ENCODE results near the gene KTN1.

Gene KTN1

DNA sequence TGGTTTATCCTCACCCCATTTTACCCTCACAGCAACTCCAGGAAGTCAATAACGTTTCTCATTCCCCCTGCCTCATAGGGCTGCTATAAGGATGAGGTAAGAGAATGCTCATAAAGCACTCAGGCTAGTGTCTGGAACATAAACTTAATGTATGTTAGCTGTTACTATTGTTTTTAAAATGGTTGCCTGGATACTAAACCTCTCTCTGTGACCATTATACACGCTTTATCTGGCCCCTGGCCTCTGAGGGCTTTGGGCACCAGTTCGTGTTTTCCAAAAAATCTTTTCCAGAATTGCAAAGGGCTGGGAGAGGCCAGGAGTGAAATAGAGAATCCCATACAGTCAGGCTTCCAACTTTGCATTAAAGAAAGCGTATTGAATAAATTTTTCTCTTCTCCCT is 113.9 kb downstream of the KTN1 start:
- H3K9ac ChIP-seq (ENCODE audit: low read depth in 1 of 2, low read length in 2 of 2) = no peak overlapping the region
- H3K36me3 ChIP-seq (ENCODE audit: control insufficient read depth in 1 of 2, insufficient read depth in 2 of 2, low read length in 2 of 2) = no peaks in the 10 kb centered on the region
- no peaks in the 10 kb centered on the region for H3K9me3 ChIP-seq (ENCODE audit: control insufficient read depth in 1 of 2, low read length in 2 of 2)
- H3K27ac ChIP-seq (ENCODE audit: low read depth, low read length) = no peak overlapping the region
- H3K4me3 ChIP-seq (ENCODE audit: low read depth in 1 of 2, low read length in 2 of 2) = no peak overlapping the region
- no peaks in the 10 kb centered on the region for H3K27me3 ChIP-seq (ENCODE audit: control insufficient read depth in 1 of 2, insufficient read depth in 2 of 2, low read length in 2 of 2)
- H3K4me1 ChIP-seq (ENCODE audit: control insufficient read depth in 1 of 2, insufficient read depth in 2 of 2, low read length in 2 of 2) = peaks cover 4 to 24% of the 10 kb centered on the region in 2 donors

DNA sequence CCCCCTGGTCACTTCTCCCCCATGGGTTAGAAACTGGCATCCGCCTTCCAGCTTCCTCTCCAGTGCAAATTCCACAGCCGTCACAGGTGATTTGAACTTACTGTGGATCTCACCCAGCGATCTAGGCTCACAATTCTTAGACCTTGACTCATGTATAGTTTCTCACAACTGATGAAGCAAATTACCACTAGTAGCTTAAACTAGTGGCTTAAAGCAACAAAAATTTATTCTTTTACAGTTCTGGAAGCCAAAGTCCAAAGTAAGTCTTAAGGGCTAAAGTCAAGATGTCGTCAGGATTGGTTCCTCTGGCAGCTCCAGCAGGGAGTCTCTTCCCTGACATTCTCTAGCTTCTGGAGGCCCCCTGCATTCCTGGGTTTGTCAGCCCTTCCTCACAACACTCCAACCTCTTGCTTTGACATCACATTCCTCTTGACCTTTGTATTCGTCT is 117.4 kb downstream of the KTN1 start:
- Histone ChIP-seq H3K9me3 (ENCODE audit: control insufficient read depth in 1 of 2, low read length in 2 of 2) (no peaks in the 10 kb centered on the region), H3K9ac (ENCODE audit: low read depth in 1 of 2, low read length in 2 of 2) (no peak overlapping the region), H3K4me1 (ENCODE audit: control insufficient read depth in 1 of 2, insufficient read depth in 2 of 2, low read length in 2 of 2) (peaks cover 4 to 24% of the 10 kb centered on the region in 2 donors), H3K4me3 (ENCODE audit: low read depth in 1 of 2, low read length in 2 of 2) (peak overlapping the region in 1 of 2 donors; percentile 18), H3K27ac (ENCODE audit: low read depth, low read length) (peak overlapping the region; percentile 58), H3K36me3 (ENCODE audit: control insufficient read depth in 1 of 2, insufficient read depth in 2 of 2, low read length in 2 of 2) (no peaks in the 10 kb centered on the region), H3K27me3 (ENCODE audit: control insufficient read depth in 1 of 2, insufficient read depth in 2 of 2, low read length in 2 of 2) (no peaks in the 10 kb centered on the region)

DNA sequence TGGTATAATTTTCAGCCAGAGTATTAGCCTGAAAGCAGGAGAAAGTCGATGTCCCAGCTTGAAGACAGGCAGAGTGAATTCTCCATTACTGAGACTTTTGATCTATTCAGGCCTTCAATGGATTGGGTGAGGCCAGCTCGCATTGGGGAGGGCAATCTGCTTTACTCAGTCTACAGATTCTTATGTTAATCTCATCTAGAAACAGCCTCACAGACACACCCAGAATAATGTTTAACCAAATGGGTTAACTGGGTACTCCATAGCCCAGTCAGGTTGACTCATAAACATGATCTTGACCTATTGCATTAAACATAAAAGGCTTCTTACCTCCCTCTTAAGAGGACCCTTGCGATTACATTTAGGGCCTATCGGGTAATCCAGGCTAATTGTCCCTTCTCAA is 118.0 kb downstream of the KTN1 start:
- Histone ChIP-seq H3K4me1 (ENCODE audit: control insufficient read depth in 1 of 2, insufficient read depth in 2 of 2, low read length in 2 of 2) (peaks cover 4 to 24% of the 10 kb centered on the region in 2 donors), H3K27me3 (ENCODE audit: control insufficient read depth in 1 of 2, insufficient read depth in 2 of 2, low read length in 2 of 2) (no peaks in the 10 kb centered on the region), H3K36me3 (ENCODE audit: control insufficient read depth in 1 of 2, insufficient read depth in 2 of 2, low read length in 2 of 2) (no peaks in the 10 kb centered on the region), H3K27ac (ENCODE audit: low read depth, low read length) (peak overlapping the region; percentile 58), H3K4me3 (ENCODE audit: low read depth in 1 of 2, low read length in 2 of 2) (peak overlapping the region in 1 of 2 donors; percentile 18), H3K9ac (ENCODE audit: low read depth in 1 of 2, low read length in 2 of 2) (no peak overlapping the region), H3K9me3 (ENCODE audit: control insufficient read depth in 1 of 2, low read length in 2 of 2) (no peaks in the 10 kb centered on the region)

DNA sequence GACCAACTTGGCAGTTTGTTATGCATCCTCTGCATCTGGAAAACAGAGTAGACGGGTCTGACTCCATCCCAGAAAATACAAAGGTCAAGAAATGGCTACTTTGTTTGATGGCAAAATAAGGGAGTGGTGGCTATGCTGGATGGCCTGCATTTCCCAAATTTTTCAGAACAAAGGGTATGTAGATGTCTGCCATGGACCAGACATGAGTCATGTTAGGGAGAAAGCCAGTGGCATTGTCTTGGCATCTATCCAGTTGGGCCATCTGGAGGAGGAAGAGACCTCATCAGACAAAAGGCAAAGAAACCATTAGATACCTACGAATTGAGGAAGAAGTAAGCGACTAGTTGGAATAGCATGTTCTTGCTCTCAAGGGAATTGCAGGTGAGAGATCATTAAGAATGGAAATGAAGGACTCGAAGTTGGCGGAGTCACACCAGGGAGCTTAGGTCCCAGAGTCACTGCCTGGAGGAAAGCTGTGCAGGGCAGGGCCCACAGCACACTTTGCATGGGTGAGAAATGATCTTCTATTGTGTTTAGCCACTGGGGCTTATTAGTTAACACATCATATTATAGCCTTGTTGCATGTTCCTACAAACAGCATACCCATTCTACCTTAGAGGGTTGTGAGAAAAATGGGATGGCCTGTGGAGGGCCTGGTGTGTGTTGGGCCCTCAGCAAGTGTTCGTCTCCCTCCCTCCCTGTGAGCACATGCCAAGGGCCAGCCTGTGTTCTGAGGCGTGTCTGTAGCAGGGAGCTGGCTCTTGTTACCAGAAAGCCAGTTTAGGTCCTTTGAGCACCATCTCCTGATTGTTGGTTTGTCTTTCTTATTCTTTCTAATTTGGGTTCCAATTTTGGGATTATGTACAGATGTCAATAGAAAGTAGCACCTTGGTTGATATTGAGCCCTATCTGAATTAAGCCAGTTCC is 119.4 kb downstream of the KTN1 start:
- no peak overlapping the region for H3K4me3 ChIP-seq (ENCODE audit: low read depth in 1 of 2, low read length in 2 of 2)
- no peak overlapping the region for H3K27ac ChIP-seq (ENCODE audit: low read depth, low read length)

DNA sequence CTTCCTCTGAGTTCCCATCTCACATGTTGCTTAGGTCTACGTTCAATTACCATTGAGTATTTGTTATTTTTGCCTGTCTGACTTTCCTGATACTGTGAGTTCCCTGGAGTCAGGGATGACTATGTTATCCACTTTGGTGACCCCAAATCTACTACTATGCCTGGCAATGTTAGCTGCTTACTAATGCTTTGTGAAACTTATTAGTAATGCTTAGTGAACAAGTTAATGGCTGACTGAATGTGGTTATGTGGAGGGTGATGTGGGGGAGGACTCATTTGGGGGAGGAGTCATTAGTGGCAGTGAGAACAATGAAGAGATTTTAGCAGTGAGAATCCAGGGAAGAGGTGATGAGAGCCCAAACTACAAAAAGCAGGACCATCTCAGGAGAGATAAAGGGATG is 121.6 kb downstream of the KTN1 start:
- Histone ChIP-seq H3K36me3 (ENCODE audit: control insufficient read depth in 1 of 2, insufficient read depth in 2 of 2, low read length in 2 of 2) (no peaks in the 10 kb centered on the region), H3K4me3 (ENCODE audit: low read depth in 1 of 2, low read length in 2 of 2) (no peak overlapping the region), H3K27me3 (ENCODE audit: control insufficient read depth in 1 of 2, insufficient read depth in 2 of 2, low read length in 2 of 2) (no peaks in the 10 kb centered on the region), H3K4me1 (ENCODE audit: control insufficient read depth in 1 of 2, insufficient read depth in 2 of 2, low read length in 2 of 2) (peaks cover under 1 to 12% of the 10 kb centered on the region in 2 donors), H3K9me3 (ENCODE audit: control insufficient read depth in 1 of 2, low read length in 2 of 2) (no peaks in the 10 kb centered on the region), H3K9ac (ENCODE audit: low read depth in 1 of 2, low read length in 2 of 2) (no peak overlapping the region), H3K27ac (ENCODE audit: low read depth, low read length) (no peak overlapping the region)

More for the DNA sequence above, 119.4 kb downstream of the KTN1 start:
- no peaks in the 10 kb centered on the region for H3K9me3 ChIP-seq (ENCODE audit: control insufficient read depth in 1 of 2, low read length in 2 of 2)
- peaks cover 4 to 24% of the 10 kb centered on the region in 2 donors for H3K4me1 ChIP-seq (ENCODE audit: control insufficient read depth in 1 of 2, insufficient read depth in 2 of 2, low read length in 2 of 2)
- no peaks in the 10 kb centered on the region for H3K27me3 ChIP-seq (ENCODE audit: control insufficient read depth in 1 of 2, insufficient read depth in 2 of 2, low read length in 2 of 2)
- no peak overlapping the region for H3K9ac ChIP-seq (ENCODE audit: low read depth in 1 of 2, low read length in 2 of 2)
- H3K36me3 ChIP-seq (ENCODE audit: control insufficient read depth in 1 of 2, insufficient read depth in 2 of 2, low read length in 2 of 2) = no peaks in the 10 kb centered on the region

DNA sequence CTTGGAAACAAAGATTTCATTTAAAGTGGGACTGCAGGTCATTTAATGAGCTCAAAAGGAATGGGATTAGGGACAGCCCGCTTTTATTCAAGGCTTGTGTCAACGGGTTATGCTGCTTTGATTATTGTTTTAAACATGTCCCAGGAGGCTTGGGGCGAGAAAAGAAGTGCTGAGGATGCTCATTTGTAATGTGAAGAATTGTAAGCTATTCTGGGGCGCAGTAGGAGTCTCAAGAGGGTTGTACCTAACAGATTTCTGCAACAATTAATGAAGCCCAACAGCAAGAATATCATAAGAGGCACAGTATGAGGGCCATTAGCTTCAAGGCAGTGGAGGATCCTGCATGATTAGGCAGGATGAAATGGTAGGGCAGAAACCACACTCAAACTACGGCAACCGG is 122.5 kb downstream of the KTN1 start:
- Histone ChIP-seq H3K9me3 (ENCODE audit: control insufficient read depth in 1 of 2, low read length in 2 of 2) (no peaks in the 10 kb centered on the region), H3K27me3 (ENCODE audit: control insufficient read depth in 1 of 2, insufficient read depth in 2 of 2, low read length in 2 of 2) (no peaks in the 10 kb centered on the region), H3K9ac (ENCODE audit: low read depth in 1 of 2, low read length in 2 of 2) (no peak overlapping the region), H3K36me3 (ENCODE audit: control insufficient read depth in 1 of 2, insufficient read depth in 2 of 2, low read length in 2 of 2) (no peaks in the 10 kb centered on the region), H3K4me3 (ENCODE audit: low read depth in 1 of 2, low read length in 2 of 2) (no peak overlapping the region), H3K4me1 (ENCODE audit: control insufficient read depth in 1 of 2, insufficient read depth in 2 of 2, low read length in 2 of 2) (peaks cover 0 to 11% of the 10 kb centered on the region in 2 donors), H3K27ac (ENCODE audit: low read depth, low read length) (no peak overlapping the region)

DNA sequence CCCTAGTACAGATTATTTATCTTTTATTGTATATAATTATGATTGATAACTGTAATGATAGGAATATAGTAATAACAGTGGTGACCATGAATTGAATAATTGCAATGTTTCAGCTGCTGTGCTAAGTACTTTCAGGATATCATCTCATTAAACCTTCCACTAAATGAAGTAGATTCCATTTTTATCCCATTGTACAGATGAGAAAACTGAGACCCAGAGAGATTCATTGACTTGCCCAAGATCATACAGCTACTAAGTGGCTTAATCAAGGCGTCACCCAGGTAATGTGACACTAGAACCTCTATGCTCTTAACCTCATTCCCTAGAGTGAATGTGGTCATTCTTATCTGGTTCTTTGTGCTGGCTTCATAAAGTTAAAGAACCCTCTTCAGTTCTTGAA is 124.6 kb downstream of the KTN1 start:
- H3K36me3 ChIP-seq (ENCODE audit: control insufficient read depth in 1 of 2, insufficient read depth in 2 of 2, low read length in 2 of 2) = no peaks in the 10 kb centered on the region
- H3K4me3 ChIP-seq (ENCODE audit: low read depth in 1 of 2, low read length in 2 of 2) = no peak overlapping the region
- no peak overlapping the region for H3K9ac ChIP-seq (ENCODE audit: low read depth in 1 of 2, low read length in 2 of 2)
- no peaks in the 10 kb centered on the region for H3K27me3 ChIP-seq (ENCODE audit: control insufficient read depth in 1 of 2, insufficient read depth in 2 of 2, low read length in 2 of 2)
- no peaks in the 10 kb centered on the region for H3K4me1 ChIP-seq (ENCODE audit: control insufficient read depth in 1 of 2, insufficient read depth in 2 of 2, low read length in 2 of 2)
- H3K27ac ChIP-seq (ENCODE audit: low read depth, low read length) = no peak overlapping the region
- no peaks in the 10 kb centered on the region for H3K9me3 ChIP-seq (ENCODE audit: control insufficient read depth in 1 of 2, low read length in 2 of 2)

DNA sequence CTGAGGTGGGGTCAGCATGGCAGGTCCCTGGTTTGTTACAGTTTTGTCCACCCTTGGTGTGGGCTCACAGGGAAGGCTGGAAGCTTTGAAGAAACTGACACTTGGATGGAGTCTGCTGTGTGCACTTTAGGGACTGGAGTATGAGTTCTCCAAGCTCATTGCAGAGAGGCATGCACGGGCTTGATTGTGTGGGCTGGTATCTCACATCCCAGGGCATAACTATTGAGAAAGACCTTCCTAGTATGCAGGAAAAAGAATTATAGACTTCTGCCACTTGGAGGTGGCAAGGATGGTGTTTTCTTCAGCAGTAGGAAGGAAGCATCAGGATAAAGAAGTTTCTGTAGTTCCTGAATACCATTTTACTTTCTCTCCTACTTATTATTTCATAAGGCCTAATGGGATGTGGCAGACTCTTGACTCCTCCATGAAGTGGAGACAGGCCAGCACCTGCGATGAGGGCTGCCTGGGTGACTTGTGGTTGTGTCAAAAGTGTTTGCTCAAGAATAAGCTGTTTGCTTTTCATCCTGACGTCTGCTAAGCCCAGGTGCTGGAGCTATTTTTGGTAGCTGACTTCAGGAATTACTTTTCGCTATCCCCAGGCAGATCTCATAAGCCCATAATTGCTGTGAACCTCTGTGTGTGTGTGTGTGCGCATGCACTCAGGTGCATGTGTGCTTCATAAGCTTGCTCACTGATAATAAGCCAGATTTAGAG is 125.8 kb downstream of the KTN1 start:
- no peak overlapping the region for H3K4me3 ChIP-seq (ENCODE audit: low read depth in 1 of 2, low read length in 2 of 2)
- H3K27me3 ChIP-seq (ENCODE audit: control insufficient read depth in 1 of 2, insufficient read depth in 2 of 2, low read length in 2 of 2) = no peaks in the 10 kb centered on the region
- no peaks in the 10 kb centered on the region for H3K4me1 ChIP-seq (ENCODE audit: control insufficient read depth in 1 of 2, insufficient read depth in 2 of 2, low read length in 2 of 2)
- H3K9me3 ChIP-seq (ENCODE audit: control insufficient read depth in 1 of 2, low read length in 2 of 2) = no peaks in the 10 kb centered on the region
- H3K36me3 ChIP-seq (ENCODE audit: control insufficient read depth in 1 of 2, insufficient read depth in 2 of 2, low read length in 2 of 2) = no peaks in the 10 kb centered on the region
- no peak overlapping the region for H3K27ac ChIP-seq (ENCODE audit: low read depth, low read length)
- no peak overlapping the region for H3K9ac ChIP-seq (ENCODE audit: low read depth in 1 of 2, low read length in 2 of 2)

DNA sequence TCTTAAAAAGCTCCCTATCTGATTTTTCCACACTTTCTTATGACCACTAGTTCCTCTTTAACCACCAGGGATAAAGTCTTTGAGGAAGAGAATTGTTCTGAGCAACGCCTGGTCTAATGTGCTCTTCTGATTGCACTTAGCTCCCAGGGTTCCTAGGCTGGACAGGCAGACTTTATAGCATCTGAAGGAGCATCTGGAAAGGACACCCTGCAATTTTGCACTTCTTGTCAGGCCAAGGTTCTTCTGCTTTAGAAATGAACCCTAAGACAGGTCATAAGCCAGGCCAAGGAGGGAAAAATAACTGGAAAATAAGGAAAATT is 126.3 kb downstream of the KTN1 start:
- Histone ChIP-seq H3K9me3 (ENCODE audit: control insufficient read depth in 1 of 2, low read length in 2 of 2) (no peaks in the 10 kb centered on the region), H3K36me3 (ENCODE audit: control insufficient read depth in 1 of 2, insufficient read depth in 2 of 2, low read length in 2 of 2) (no peaks in the 10 kb centered on the region), H3K4me1 (ENCODE audit: control insufficient read depth in 1 of 2, insufficient read depth in 2 of 2, low read length in 2 of 2) (no peaks in the 10 kb centered on the region), H3K27ac (ENCODE audit: low read depth, low read length) (no peak overlapping the region), H3K4me3 (ENCODE audit: low read depth in 1 of 2, low read length in 2 of 2) (no peak overlapping the region), H3K27me3 (ENCODE audit: control insufficient read depth in 1 of 2, insufficient read depth in 2 of 2, low read length in 2 of 2) (no peaks in the 10 kb centered on the region), H3K9ac (ENCODE audit: low read depth in 1 of 2, low read length in 2 of 2) (no peak overlapping the region)

DNA sequence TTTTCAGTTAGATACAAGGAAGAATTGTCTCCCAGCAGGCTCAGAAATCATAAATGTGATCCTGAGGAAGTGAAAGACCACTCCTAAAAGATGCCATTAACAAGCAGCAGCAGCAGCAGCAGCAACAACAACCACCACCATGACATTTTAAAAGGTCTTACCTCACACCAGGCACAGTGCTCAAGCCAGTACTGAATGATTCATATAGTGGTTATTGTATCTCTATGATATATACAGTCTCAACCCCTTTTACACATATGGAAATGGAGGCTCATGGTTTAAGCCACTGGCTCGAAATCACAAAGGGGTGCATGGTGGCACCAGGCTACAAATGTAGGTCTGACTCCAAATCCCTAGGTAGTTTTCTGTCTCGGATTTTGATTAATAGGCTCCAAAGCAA is 126.9 kb downstream of the KTN1 start:
- Histone ChIP-seq H3K9me3 (ENCODE audit: control insufficient read depth in 1 of 2, low read length in 2 of 2) (peaks cover 0 to 1% of the 10 kb centered on the region in 2 donors), H3K4me3 (ENCODE audit: low read depth in 1 of 2, low read length in 2 of 2) (no peak overlapping the region), H3K27me3 (ENCODE audit: control insufficient read depth in 1 of 2, insufficient read depth in 2 of 2, low read length in 2 of 2) (no peaks in the 10 kb centered on the region), H3K36me3 (ENCODE audit: control insufficient read depth in 1 of 2, insufficient read depth in 2 of 2, low read length in 2 of 2) (no peaks in the 10 kb centered on the region), H3K27ac (ENCODE audit: low read depth, low read length) (no peak overlapping the region), H3K9ac (ENCODE audit: low read depth in 1 of 2, low read length in 2 of 2) (no peak overlapping the region), H3K4me1 (ENCODE audit: control insufficient read depth in 1 of 2, insufficient read depth in 2 of 2, low read length in 2 of 2) (no peaks in the 10 kb centered on the region)

Measured in duodenal mucosa (tissue), 2 donors.